Measurements from ENCODE around the gene BABAM2. TPM values are rescaled to one million over a fixed set of nuclear protein-coding genes. Genes with fewer than 3 reads are reported as not detected.
A peak's percentile ranks its signal among the peaks of the same experiment; 100 is the strongest.

BABAM2 gene
- total RNA-seq, 1 donor, result 42.0 TPM

GRCh38 chr2:27931361-27931950, 40.9 kb downstream of the BABAM2 start:
- Histone ChIP-seq H3K9me3 (ENCODE audit: low read depth, low read length) (no peaks in the 10 kb centered on the region), H3K27ac (ENCODE audit: low read depth, low read length) (no peak overlapping the region), H4K20me1 (ENCODE audit: insufficient read depth, low read length) (no peaks in the 10 kb centered on the region), H3K4me1 (ENCODE audit: insufficient read depth, low read length) (peaks cover 3% of the 10 kb centered on the region), H3K36me3 (ENCODE audit: insufficient read depth, low read length) (peaks cover 5% of the 10 kb centered on the region), H2AFZ (ENCODE audit: low read length) (no peak overlapping the region), H3K4me2 (ENCODE audit: insufficient read depth, low read length) (no peak overlapping the region), H3K79me2 (ENCODE audit: insufficient read depth, low read length) (no peaks in the 10 kb centered on the region), H3K4me3 (ENCODE audit: insufficient read depth, low read length) (no peak overlapping the region), H3K27me3 (ENCODE audit: insufficient read depth, low read length) (no peaks in the 10 kb centered on the region)
- no peak for TF ChIP-seq CTCF (IDR thresholded peaks at IDR 0.05; ENCODE audit: extremely low read depth, low read depth, low read length)
- no peak for DNase-seq (ENCODE audit: insufficient read length, low spot score, missing footprints)

GRCh38 chr2:27932396-27932795, 41.9 kb downstream of the BABAM2 start:
- no peaks in the 10 kb centered on the region for H4K20me1 ChIP-seq (ENCODE audit: insufficient read depth, low read length)
- H3K79me2 ChIP-seq (ENCODE audit: insufficient read depth, low read length), result no peaks in the 10 kb centered on the region
- no peak for TF ChIP-seq CTCF (IDR thresholded peaks at IDR 0.05; ENCODE audit: extremely low read depth, low read depth, low read length)
- no peak overlapping the region for H2AFZ ChIP-seq (ENCODE audit: low read length)
- H3K4me3 ChIP-seq (ENCODE audit: insufficient read depth, low read length), result no peak overlapping the region
- peak overlapping the region; percentile 10 for H3K4me2 ChIP-seq (ENCODE audit: insufficient read depth, low read length)
- peaks cover 3% of the 10 kb centered on the region for H3K4me1 ChIP-seq (ENCODE audit: insufficient read depth, low read length)
- DNase-seq (ENCODE audit: insufficient read length, low spot score, missing footprints), result no peak
- H3K27me3 ChIP-seq (ENCODE audit: insufficient read depth, low read length), result no peaks in the 10 kb centered on the region
- peaks cover 5% of the 10 kb centered on the region for H3K36me3 ChIP-seq (ENCODE audit: insufficient read depth, low read length)
- no peaks in the 10 kb centered on the region for H3K9me3 ChIP-seq (ENCODE audit: low read depth, low read length)
- no peak overlapping the region for H3K27ac ChIP-seq (ENCODE audit: low read depth, low read length)

- no peaks in the 10 kb centered on the region for H4K20me1 ChIP-seq (ENCODE audit: insufficient read depth, low read length)
- TF ChIP-seq CTCF (IDR thresholded peaks at IDR 0.05; ENCODE audit: extremely low read depth, low read depth, low read length), result no peak
- H3K4me2 ChIP-seq (ENCODE audit: insufficient read depth, low read length), result no peak overlapping the region
- H3K27ac ChIP-seq (ENCODE audit: low read depth, low read length), result no peak overlapping the region
- H3K9me3 ChIP-seq (ENCODE audit: low read depth, low read length), result no peaks in the 10 kb centered on the region
- H3K4me1 ChIP-seq (ENCODE audit: insufficient read depth, low read length), result peaks cover 3% of the 10 kb centered on the region
- no peaks in the 10 kb centered on the region for H3K27me3 ChIP-seq (ENCODE audit: insufficient read depth, low read length)
- no peak for DNase-seq (ENCODE audit: insufficient read length, low spot score, missing footprints)
- peaks cover 5% of the 10 kb centered on the region for H3K36me3 ChIP-seq (ENCODE audit: insufficient read depth, low read length)
- no peak overlapping the region for H3K4me3 ChIP-seq (ENCODE audit: insufficient read depth, low read length)
- no peaks in the 10 kb centered on the region for H3K79me2 ChIP-seq (ENCODE audit: insufficient read depth, low read length)
- no peak overlapping the region for H2AFZ ChIP-seq (ENCODE audit: low read length)
These were observed 44.5 kb downstream of the BABAM2 start for GRCh38 chr2:27935026-27935425.

GRCh38 chr2:27940090-27940671, 49.7 kb downstream of the BABAM2 start:
- Histone ChIP-seq H2AFZ (ENCODE audit: low read length) (no peak overlapping the region), H3K79me2 (ENCODE audit: insufficient read depth, low read length) (peaks cover 2% of the 10 kb centered on the region), H3K9me3 (ENCODE audit: low read depth, low read length) (no peaks in the 10 kb centered on the region), H3K4me1 (ENCODE audit: insufficient read depth, low read length) (peaks cover 3% of the 10 kb centered on the region), H3K27me3 (ENCODE audit: insufficient read depth, low read length) (no peaks in the 10 kb centered on the region), H4K20me1 (ENCODE audit: insufficient read depth, low read length) (no peaks in the 10 kb centered on the region), H3K27ac (ENCODE audit: low read depth, low read length) (no peak overlapping the region), H3K36me3 (ENCODE audit: insufficient read depth, low read length) (no peaks in the 10 kb centered on the region), H3K4me2 (ENCODE audit: insufficient read depth, low read length) (no peak overlapping the region), H3K4me3 (ENCODE audit: insufficient read depth, low read length) (no peak overlapping the region)
- DNase-seq (ENCODE audit: insufficient read length, low spot score, missing footprints), result no peak
- no peak for TF ChIP-seq CTCF (IDR thresholded peaks at IDR 0.05; ENCODE audit: extremely low read depth, low read depth, low read length)

Data from osteoblast (primary cell).